OCI-LY1 (cell line): Measurements from ENCODE around the gene WASHC1.
"Not testable (repeated sequence)": the region's sequence is repeated elsewhere in the genome, so short reads cannot be mapped to it uniquely, and the experiment has no call there.

Experiments used
- CTCF ChIP-seq: fragments of 200-600 bp; sonication (generic), shearing (Covaris generic); IDR thresholded peaks from 2 replicates; pipeline ENCODE4 v1.5.1; 2017; ENCODE audit warnings: mild to moderate bottlenecking, antibody characterized with exemption, low read length, moderate library complexity, mixed read lengths
- EZH2 ChIP-seq: fragments of 200-600 bp; sonication (generic), shearing (Covaris generic); IDR thresholded peaks from 2 replicates; pipeline ENCODE4 v1.8.0; 2017; ENCODE audit warnings: borderline replicate concordance, mixed run types, mild to moderate bottlenecking, antibody characterized with exemption, low read length, moderate library complexity, mixed read lengths

- TF ChIP-seq EZH2, CTCF: not testable (repeated sequence)
These were observed 12.6 kb upstream of the WASHC1 start for GRCh38 chr9:41819-42218.
